Activated CD4-positive, alpha-beta T cell treated with anti-CD3 and anti-CD28 coated beads, Interleukin-2, amount 10 ng/mL, durations not matched to agents 24 days and 14 days (primary cell): Measurements from ENCODE around the gene ITK. TPM values are rescaled to one million over a fixed set of nuclear protein-coding genes. Genes with fewer than 3 reads are reported as not detected.
A peak's percentile ranks its signal among the peaks of the same experiment; 100 is the strongest.
"Not testable (repeated sequence)": the region's sequence is repeated elsewhere in the genome, so short reads cannot be mapped to it uniquely, and the experiment has no call there.

Source experiments
- DNase-seq: peaks from one replicate; pipeline ENCODE4 v3.0.0; 2022
- H3K27ac Mint-ChIP-seq: one replicate; pipeline ENCODE4 v1.8.0; 2022; ENCODE audit warnings: mild to moderate bottlenecking, mixed read lengths
- H3K27me3 Mint-ChIP-seq: one replicate; pipeline ENCODE4 v1.8.0; 2022; ENCODE audit warnings: mixed read lengths
- H3K36me3 Mint-ChIP-seq: one replicate; pipeline ENCODE4 v1.8.0; 2022; ENCODE audit warnings: low read depth, mild to moderate bottlenecking, mixed read lengths
- H3K4me1 Mint-ChIP-seq: one replicate; pipeline ENCODE4 v1.8.0; 2021; ENCODE audit warnings: mixed read lengths
- H3K4me3 Mint-ChIP-seq: one replicate; pipeline ENCODE4 v1.8.0; 2022; ENCODE audit warnings: mild to moderate bottlenecking, moderate library complexity, mixed read lengths
- H3K9me3 Mint-ChIP-seq: one replicate; pipeline ENCODE4 v1.8.0; 2021; ENCODE audit warnings: mixed read lengths
- intact Hi-C: fragments of 100-400 bp; cut with micrococcal nuclease; formaldehyde crosslinking; loops from one replicate; pipeline ENCODE4 v1.15.1; 2023
- total RNA-seq: library from RNA; stranded (reverse); gene quantifications from 2 replicates; pipeline ENCODE4 v1.2.3, GENCODE V29; 2022

The ITK gene
- total RNA-seq, 1 donor from 2014 or later: 230 TPM

DNA sequence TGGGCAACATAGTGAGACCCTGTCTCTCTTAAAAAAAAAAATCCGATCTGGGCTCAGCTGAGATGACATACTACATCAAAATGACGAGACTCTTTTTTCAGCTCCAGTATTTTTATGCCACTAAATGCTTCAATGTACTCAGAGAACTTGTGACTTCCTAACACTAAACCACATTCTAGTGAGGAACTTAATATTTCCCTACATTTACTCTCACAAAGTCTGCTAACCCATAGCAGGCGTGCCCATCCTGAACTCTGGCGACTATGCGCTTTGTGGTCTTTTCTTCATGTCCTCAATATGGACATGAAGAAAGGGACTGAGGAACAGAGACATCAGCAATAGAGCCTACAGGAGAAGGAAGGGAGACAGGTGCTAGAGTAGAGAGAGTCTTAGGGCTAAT, 41.3 kb downstream of the ITK start:
- Mint-ChIP-seq H3K27ac (peak overlapping the region; percentile 97), H3K4me3 (peak overlapping the region; percentile 85), H3K9me3 (peaks cover 3% of the 10 kb centered on the region), H3K4me1 (peaks cover 74% of the 10 kb centered on the region), H3K36me3 (peaks cover 89% of the 10 kb centered on the region), H3K27me3 (no peaks in the 10 kb centered on the region)
- intact Hi-C loops: loop anchor here (1.0 to 10.0 kb wide), 10 partner anchors 8 to 383 kb away; partner anchors contain the start of genes HAVCR2 and MED7
- no peak for DNase-seq

DNA sequence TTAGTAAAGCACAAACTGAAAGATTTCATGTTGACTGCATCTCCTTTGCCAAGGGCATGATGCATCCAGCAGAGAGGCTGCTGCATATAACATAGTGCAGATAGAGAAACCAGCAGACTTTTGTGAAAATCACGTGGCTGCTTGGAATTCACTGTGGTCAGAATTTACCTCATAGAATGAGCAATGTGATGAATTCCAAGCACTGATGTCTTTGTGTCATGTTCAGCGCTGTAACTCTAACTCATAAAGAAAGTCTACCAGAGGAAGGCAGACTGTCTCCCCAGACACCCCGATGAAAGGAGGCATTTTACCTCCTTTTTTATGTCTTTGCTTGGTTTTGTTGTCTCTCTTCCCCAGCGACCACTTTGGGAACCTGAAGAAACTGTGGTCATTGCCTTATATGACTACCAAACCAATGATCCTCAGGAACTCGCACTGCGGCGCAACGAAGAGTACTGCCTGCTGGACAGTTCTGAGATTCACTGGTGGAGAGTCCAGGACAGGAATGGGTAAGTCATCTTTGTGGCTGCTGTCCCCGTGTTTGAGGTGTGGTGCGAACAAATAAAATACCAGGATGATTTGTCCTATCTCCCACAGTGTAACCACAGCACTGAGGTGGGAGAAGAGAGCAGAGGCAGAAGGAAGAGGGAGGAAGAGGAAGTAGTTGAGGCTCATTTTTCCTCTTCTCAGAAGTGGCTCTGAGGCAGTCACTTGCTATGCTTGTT, 42.0 kb downstream of the ITK start:
- H3K4me1 Mint-ChIP-seq: peaks cover 71% of the 10 kb centered on the region
- intact Hi-C loops: loop anchor here (1.0 to 10.0 kb wide), 10 partner anchors 8 to 382 kb away; partner anchors contain the start of genes HAVCR2 and MED7
- peak; percentile 94 for DNase-seq
- H3K4me3 Mint-ChIP-seq: peak overlapping the region; percentile 85
- no peaks in the 10 kb centered on the region for H3K27me3 Mint-ChIP-seq
- H3K36me3 Mint-ChIP-seq: peaks cover 88% of the 10 kb centered on the region
- peak overlapping the region; percentile 97 for H3K27ac Mint-ChIP-seq
- H3K9me3 Mint-ChIP-seq: peaks cover 3% of the 10 kb centered on the region

DNA sequence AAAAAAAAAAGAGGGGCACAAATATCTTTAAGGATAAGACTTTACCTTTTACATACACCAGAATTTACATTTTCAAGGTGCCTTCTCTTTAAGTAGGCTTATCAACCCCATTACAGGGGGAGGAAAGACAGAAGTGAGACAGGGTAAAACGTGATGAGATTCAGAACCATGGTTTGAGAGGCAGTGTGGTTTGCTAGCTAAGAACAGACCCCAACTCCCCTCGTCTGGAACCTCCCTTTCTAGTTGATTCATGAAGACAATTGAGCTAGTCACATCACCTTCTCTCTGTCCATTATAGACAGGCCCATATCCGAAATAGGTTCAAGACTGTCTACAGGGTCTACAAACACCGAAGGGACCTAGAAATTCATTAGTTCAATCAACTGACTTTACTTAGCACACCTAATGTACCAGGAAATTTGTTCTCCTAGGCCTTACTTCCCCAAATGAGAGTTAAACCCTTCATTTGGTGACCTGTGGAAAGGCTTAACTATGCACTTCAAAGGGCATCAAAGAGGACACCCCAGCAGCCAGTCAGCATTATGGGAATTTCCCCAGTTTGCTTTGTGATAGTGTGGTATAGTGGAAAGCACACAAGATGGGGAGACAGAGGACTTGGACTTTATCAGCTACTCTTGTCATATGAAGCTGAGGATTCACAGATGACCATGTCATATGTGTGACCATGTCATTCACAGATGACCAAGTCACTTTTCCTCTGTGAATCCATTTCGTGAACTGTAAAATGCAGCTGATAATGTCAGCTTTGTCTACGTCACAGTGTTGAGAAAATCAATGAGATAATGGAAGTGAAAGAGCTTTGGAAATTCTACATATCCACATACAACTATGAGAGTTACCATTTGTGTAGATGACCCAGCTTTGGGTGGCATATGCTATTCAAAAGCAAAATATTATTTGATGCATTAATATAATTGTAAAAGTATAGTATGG, 45.1 kb downstream of the ITK start:
- peak overlapping the region; percentile 93 for H3K27ac Mint-ChIP-seq
- no peaks in the 10 kb centered on the region for H3K27me3 Mint-ChIP-seq
- peaks cover 3% of the 10 kb centered on the region for H3K9me3 Mint-ChIP-seq
- H3K36me3 Mint-ChIP-seq: peaks cover 79% of the 10 kb centered on the region
- no peak for DNase-seq
- H3K4me3 Mint-ChIP-seq: peak overlapping the region; percentile 84
- peaks cover 53% of the 10 kb centered on the region for H3K4me1 Mint-ChIP-seq
- intact Hi-C loops: loop anchor here (10.0 kb wide), 1 partner anchor 379 kb away; no protein-coding TSS in a partner anchor

GRCh38 chr5:157230610-157231009, 50.0 kb downstream of the ITK start:
- no peak for DNase-seq
- Mint-ChIP-seq H3K36me3 (peaks cover 76% of the 10 kb centered on the region), H3K4me3 (no peak overlapping the region), H3K27me3 (no peaks in the 10 kb centered on the region), H3K4me1 (peaks cover 41% of the 10 kb centered on the region), H3K9me3 (peaks cover 3% of the 10 kb centered on the region), H3K27ac (peak overlapping the region; percentile 62)
- intact Hi-C loops: no loop called here

GRCh38 chr5:157232706-157233105, 52.1 kb downstream of the ITK start:
- Mint-ChIP-seq H3K4me1 (peaks cover 32% of the 10 kb centered on the region), H3K36me3 (peaks cover 73% of the 10 kb centered on the region), H3K9me3 (no peaks in the 10 kb centered on the region), H3K4me3 (peak overlapping the region; percentile 28), H3K27ac (peak overlapping the region; percentile 85), H3K27me3 (no peaks in the 10 kb centered on the region)
- no peak for DNase-seq
- intact Hi-C loops: no loop called here

DNA sequence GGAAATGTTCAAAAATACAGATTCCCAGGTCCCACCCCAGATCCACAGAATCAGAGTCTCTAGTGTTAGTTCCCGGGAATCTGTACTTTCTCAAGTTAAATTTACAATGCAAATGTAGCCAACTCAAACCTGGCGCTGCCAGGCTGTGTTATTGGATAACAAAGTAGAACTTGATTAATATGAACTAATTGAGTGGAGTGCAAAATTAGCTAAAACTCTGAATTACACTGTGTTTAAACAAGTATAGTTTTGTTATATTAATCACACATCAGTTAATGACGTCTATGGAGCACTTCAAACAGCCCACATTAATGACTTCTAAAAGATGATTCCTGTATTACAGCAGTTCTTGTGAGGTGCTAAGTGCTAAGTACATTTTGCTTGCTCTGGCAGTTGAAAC, 52.9 kb downstream of the ITK start:
- intact Hi-C loops: no loop called here
- Mint-ChIP-seq H3K4me1 (peaks cover 32% of the 10 kb centered on the region), H3K27ac (peak overlapping the region; percentile 85), H3K9me3 (no peaks in the 10 kb centered on the region), H3K4me3 (no peak overlapping the region), H3K27me3 (no peaks in the 10 kb centered on the region), H3K36me3 (peaks cover 76% of the 10 kb centered on the region)
- DNase-seq: no peak

- intact Hi-C loops: no loop called here
- Mint-ChIP-seq H3K4me1 (peaks cover 33% of the 10 kb centered on the region), H3K4me3 (no peak overlapping the region), H3K9me3 (no peaks in the 10 kb centered on the region), H3K36me3 (peaks cover 83% of the 10 kb centered on the region), H3K27ac (no peak overlapping the region), H3K27me3 (no peaks in the 10 kb centered on the region)
- DNase-seq: no peak
Observed at GRCh38 chr5:157236423-157236822, 55.8 kb downstream of the ITK start.

GRCh38 chr5:157241483-157241882, 60.8 kb downstream of the ITK start:
- Mint-ChIP-seq H3K27ac (peak overlapping the region; percentile 8), H3K4me1 (peaks cover 41% of the 10 kb centered on the region)
- intact Hi-C loops: no loop called here

DNA sequence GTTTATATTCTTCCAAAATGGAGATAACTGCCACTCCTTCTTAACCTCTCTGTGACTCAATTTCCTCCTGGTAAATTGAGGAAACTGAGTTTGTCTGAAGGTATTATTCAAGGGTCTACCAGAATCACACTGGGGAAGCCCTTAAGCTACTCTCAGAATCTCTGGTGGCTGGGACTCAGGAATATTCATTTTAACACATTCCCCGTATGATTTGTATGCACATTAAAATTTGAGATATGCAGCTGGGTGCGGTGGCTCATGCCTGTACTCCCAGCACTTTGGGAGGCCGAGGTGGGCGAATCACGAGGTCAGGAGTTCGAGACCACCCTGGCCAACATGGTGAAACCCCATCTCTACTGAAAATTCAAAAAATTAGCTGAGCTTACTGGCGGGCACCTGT, 64.1 kb downstream of the ITK start:
- DNase-seq, H3K9me3 Mint-ChIP-seq, intact Hi-C loops, H3K27me3 Mint-ChIP-seq, H3K4me3 Mint-ChIP-seq: not testable (repeated sequence)
- H3K4me1 Mint-ChIP-seq: peaks cover 64% of the 10 kb centered on the region
- H3K36me3 Mint-ChIP-seq: peaks cover 91% of the 10 kb centered on the region
- peak overlapping the region; percentile 52 for H3K27ac Mint-ChIP-seq

More at GRCh38 chr5:157241483-157241882, 60.8 kb downstream of the ITK start:
- DNase-seq: no peak
- Mint-ChIP-seq H3K36me3 (peaks cover 86% of the 10 kb centered on the region), H3K4me3 (no peak overlapping the region), H3K27me3 (no peaks in the 10 kb centered on the region), H3K9me3 (no peaks in the 10 kb centered on the region)

DNA sequence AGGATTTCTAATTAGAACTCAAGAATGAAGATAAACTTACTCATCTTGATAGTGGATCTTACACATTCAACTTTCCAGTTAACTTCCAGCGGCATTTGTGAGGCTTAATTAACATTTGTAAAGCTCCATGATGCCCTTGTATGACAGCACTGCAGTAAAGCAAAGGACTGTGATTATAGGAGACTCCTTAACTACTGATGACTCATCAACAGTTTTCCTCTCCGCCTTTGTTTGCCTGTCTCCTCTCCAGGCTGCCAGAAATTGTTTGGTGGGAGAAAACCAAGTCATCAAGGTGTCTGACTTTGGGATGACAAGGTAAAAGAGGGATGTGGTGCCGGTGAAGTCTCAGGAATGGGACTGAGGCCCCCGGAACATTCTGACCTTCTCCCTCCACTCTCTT, 64.8 kb downstream of the ITK start:
- Mint-ChIP-seq H3K9me3 (no peaks in the 10 kb centered on the region), H3K27ac (peak overlapping the region; percentile 76), H3K36me3 (peaks cover 89% of the 10 kb centered on the region), H3K4me3 (peak overlapping the region; percentile 16), H3K27me3 (no peaks in the 10 kb centered on the region), H3K4me1 (peaks cover 67% of the 10 kb centered on the region)
- no peak for DNase-seq
- intact Hi-C loops: no loop called here

DNA sequence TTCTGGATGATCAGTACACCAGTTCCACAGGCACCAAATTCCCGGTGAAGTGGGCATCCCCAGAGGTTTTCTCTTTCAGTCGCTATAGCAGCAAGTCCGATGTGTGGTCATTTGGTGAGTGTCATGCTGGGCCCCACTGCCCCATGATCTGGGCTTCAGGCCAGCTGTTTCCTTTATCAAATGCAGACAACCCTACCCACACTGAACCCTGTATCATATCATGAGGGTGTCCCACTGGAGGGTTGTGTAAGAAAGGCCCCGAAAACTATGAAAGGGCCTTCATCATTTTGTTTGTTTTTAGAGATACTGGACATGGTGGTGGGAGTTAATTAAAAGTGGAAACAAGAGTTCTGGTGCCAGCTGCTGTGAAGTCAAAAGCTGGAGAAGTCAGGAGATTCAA, 65.2 kb downstream of the ITK start:
- peak overlapping the region; percentile 16 for H3K4me3 Mint-ChIP-seq
- intact Hi-C loops: no loop called here

GRCh38 chr5:157247267-157247666, 66.6 kb downstream of the ITK start:
- no peak for DNase-seq
- Mint-ChIP-seq H3K4me1 (peaks cover 78% of the 10 kb centered on the region), H3K27ac (peak overlapping the region; percentile 82), H3K27me3 (no peaks in the 10 kb centered on the region), H3K9me3 (no peaks in the 10 kb centered on the region), H3K36me3 (peaks cover 89% of the 10 kb centered on the region), H3K4me3 (peak overlapping the region; percentile 66)
- intact Hi-C loops: loop anchor here (1.0 kb wide), 1 partner anchor 28 kb away; no protein-coding TSS in a partner anchor

More for the DNA sequence above, 65.2 kb downstream of the ITK start:
- H3K36me3 Mint-ChIP-seq: peaks cover 89% of the 10 kb centered on the region
- H3K4me1 Mint-ChIP-seq: peaks cover 70% of the 10 kb centered on the region
- H3K27ac Mint-ChIP-seq: peak overlapping the region; percentile 76
- H3K9me3 Mint-ChIP-seq: no peaks in the 10 kb centered on the region
- DNase-seq: no peak
- no peaks in the 10 kb centered on the region for H3K27me3 Mint-ChIP-seq

- DNase-seq: peak; percentile 85
- Mint-ChIP-seq H3K9me3 (no peaks in the 10 kb centered on the region), H3K27ac (peak overlapping the region; percentile 82), H3K4me3 (peak overlapping the region; percentile 67), H3K27me3 (no peaks in the 10 kb centered on the region), H3K36me3 (peaks cover 95% of the 10 kb centered on the region), H3K4me1 (peaks cover 85% of the 10 kb centered on the region)
- intact Hi-C loops: no loop called here
Observed at GRCh38 chr5:157248821-157249470, 68.3 kb downstream of the ITK start.
